ENCODE data around the gene TJP3.

Gene TJP3

GRCh38 chr19:3696660-3696995 is 11.6 kb upstream of the TJP3 start:
- H3K4me3 ChIP-seq (ENCODE audit: low read length), result no peak overlapping the region
- H4K20me1 ChIP-seq (ENCODE audit: insufficient read depth, low read length), result peaks cover 6% of the 10 kb centered on the region; the same call in 1 of the 2 replicates
- no peak overlapping the region for H3K9ac ChIP-seq (ENCODE audit: low read length)
- no peak overlapping the region for H2AFZ ChIP-seq (ENCODE audit: low read length)
- no peaks in the 10 kb centered on the region for H3K36me3 ChIP-seq (replicated peaks; ENCODE audit: insufficient read depth, low read length)
- no peaks in the 10 kb centered on the region for H3F3A ChIP-seq (ENCODE audit: insufficient read depth, low read length)
- no peaks in the 10 kb centered on the region for H3K9me2 ChIP-seq (replicated peaks; ENCODE audit: insufficient read depth, low read length)
- H3K9me3 ChIP-seq (replicated peaks; ENCODE audit: insufficient read depth, low read length), result no peaks in the 10 kb centered on the region
- no peak for DNase-seq
- H3K4me1 ChIP-seq (ENCODE audit: low read length), result 0 out of 2 replicates have a peak, but pooled peaks cover 4% of the 10 kb centered on the region
- peaks cover 74% of the 10 kb centered on the region for H3K79me2 ChIP-seq (ENCODE audit: low read length)
- no peak overlapping the region for H3K4me2 ChIP-seq (ENCODE audit: low read depth, low read length)
- H3K27ac ChIP-seq (ENCODE audit: low read length), result no peak overlapping the region
- no peak for TF ChIP-seq EZH2 (optimal IDR thresholded peaks at IDR 0.05; ENCODE audit: low read depth, low read length)
- TF ChIP-seq EZH2phosphoT487 (IDR thresholded peaks at IDR 0.05; ENCODE audit: low read length), result no peak
- TF ChIP-seq, protein P1, sequence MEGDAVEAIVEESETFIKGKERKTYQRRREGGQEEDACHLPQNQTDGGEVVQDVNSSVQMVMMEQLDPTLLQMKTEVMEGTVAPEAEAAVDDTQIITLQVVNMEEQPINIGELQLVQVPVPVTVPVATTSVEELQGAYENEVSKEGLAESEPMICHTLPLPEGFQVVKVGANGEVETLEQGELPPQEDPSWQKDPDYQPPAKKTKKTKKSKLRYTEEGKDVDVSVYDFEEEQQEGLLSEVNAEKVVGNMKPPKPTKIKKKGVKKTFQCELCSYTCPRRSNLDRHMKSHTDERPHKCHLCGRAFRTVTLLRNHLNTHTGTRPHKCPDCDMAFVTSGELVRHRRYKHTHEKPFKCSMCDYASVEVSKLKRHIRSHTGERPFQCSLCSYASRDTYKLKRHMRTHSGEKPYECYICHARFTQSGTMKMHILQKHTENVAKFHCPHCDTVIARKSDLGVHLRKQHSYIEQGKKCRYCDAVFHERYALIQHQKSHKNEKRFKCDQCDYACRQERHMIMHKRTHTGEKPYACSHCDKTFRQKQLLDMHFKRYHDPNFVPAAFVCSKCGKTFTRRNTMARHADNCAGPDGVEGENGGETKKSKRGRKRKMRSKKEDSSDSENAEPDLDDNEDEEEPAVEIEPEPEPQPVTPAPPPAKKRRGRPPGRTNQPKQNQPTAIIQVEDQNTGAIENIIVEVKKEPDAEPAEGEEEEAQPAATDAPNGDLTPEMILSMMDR (IDR thresholded peaks at IDR 0.05; ENCODE audit: low read length), result no peak
- H3K27me3 ChIP-seq (replicated peaks; ENCODE audit: insufficient read depth, low read length), result no peaks in the 10 kb centered on the region

GRCh38 chr19:3697094-3697493 is 11.1 kb upstream of the TJP3 start:
- Histone ChIP-seq H3K27ac (ENCODE audit: low read length) (no peak overlapping the region), H3K79me2 (ENCODE audit: low read length) (peaks cover 69% of the 10 kb centered on the region), H3K27me3 (replicated peaks; ENCODE audit: insufficient read depth, low read length) (no peaks in the 10 kb centered on the region), H3K4me3 (ENCODE audit: low read length) (no peak overlapping the region), H3K4me1 (ENCODE audit: low read length) (0 out of 2 replicates have a peak, but pooled peaks cover 4% of the 10 kb centered on the region), H2AFZ (ENCODE audit: low read length) (no peak overlapping the region), H3K9me3 (replicated peaks; ENCODE audit: insufficient read depth, low read length) (no peaks in the 10 kb centered on the region), H3K9ac (ENCODE audit: low read length) (no peak overlapping the region), H3K36me3 (replicated peaks; ENCODE audit: insufficient read depth, low read length) (no peaks in the 10 kb centered on the region), H3F3A (ENCODE audit: insufficient read depth, low read length) (no peaks in the 10 kb centered on the region), H3K9me2 (replicated peaks; ENCODE audit: insufficient read depth, low read length) (no peaks in the 10 kb centered on the region), H3K4me2 (ENCODE audit: low read depth, low read length) (no peak overlapping the region), H4K20me1 (ENCODE audit: insufficient read depth, low read length) (peaks cover 6% of the 10 kb centered on the region; the same call in 1 of the 2 replicates)
- no peak for DNase-seq
- no peak for TF ChIP-seq EZH2phosphoT487 (IDR thresholded peaks at IDR 0.05; ENCODE audit: low read length)
- TF ChIP-seq, protein P1 (IDR thresholded peaks at IDR 0.05; ENCODE audit: low read length), result no peak
- TF ChIP-seq EZH2 (optimal IDR thresholded peaks at IDR 0.05; ENCODE audit: low read depth, low read length), result no peak

DNA sequence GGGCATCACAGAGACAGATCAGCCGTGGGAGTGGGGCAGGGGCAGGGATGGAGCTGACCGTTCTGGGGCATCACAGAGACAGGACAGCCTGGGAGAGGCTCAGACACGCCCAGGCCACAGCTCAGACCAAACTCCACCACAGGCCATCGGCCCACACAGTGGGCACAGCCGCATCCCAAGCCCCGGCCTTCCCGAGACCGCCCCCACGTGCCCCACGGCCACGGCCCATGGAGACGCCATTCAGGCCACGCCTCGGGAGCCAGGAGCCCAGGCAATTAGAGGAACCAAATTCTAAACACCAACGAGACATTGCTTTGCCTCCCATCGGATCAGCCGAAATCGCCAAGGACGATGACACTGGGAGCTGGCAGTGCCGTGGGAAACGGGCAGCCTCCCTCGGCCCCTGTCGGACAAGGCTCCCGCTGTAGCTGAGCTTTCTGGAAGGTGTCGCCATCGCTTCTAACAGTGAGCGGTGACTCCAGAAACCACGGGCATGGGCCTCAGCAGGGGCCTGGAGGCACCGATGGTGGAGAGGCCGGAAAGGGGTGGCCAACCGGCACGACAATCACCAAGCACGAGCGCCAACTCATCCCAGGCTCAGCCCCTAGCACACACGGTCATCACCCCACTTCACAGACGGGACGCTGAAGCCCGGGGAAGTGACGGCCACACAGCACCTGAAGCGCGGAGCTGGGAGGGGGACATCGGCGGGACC is 10.4 kb upstream of the TJP3 start:
- H2AFZ ChIP-seq (ENCODE audit: low read length), result no peak overlapping the region
- no peak for DNase-seq
- no peaks in the 10 kb centered on the region; the same call in 1 of the 2 replicates for H3K27me3 ChIP-seq (replicated peaks; ENCODE audit: insufficient read depth, low read length)
- H3K4me3 ChIP-seq (ENCODE audit: low read length), result no peak overlapping the region
- H3K9ac ChIP-seq (ENCODE audit: low read length), result no peak overlapping the region
- no peak overlapping the region for H3K4me2 ChIP-seq (ENCODE audit: low read depth, low read length)
- peaks cover 62% of the 10 kb centered on the region for H3K79me2 ChIP-seq (ENCODE audit: low read length)
- no peaks in the 10 kb centered on the region for H3F3A ChIP-seq (ENCODE audit: insufficient read depth, low read length)
- no peak overlapping the region for H3K27ac ChIP-seq (ENCODE audit: low read length)
- no peaks in the 10 kb centered on the region for H3K9me3 ChIP-seq (replicated peaks; ENCODE audit: insufficient read depth, low read length)
- no peaks in the 10 kb centered on the region for H3K36me3 ChIP-seq (replicated peaks; ENCODE audit: insufficient read depth, low read length)
- no peaks in the 10 kb centered on the region for H3K9me2 ChIP-seq (replicated peaks; ENCODE audit: insufficient read depth, low read length)
- TF ChIP-seq EZH2phosphoT487 (IDR thresholded peaks at IDR 0.05; ENCODE audit: low read length) (no peak), EZH2 (optimal IDR thresholded peaks at IDR 0.05; ENCODE audit: low read depth, low read length) (no peak)
- TF ChIP-seq, protein P1 (IDR thresholded peaks at IDR 0.05; ENCODE audit: low read length), result no peak
- H3K4me1 ChIP-seq (ENCODE audit: low read length), result 0 out of 2 replicates have a peak, but pooled peaks cover 4% of the 10 kb centered on the region
- H4K20me1 ChIP-seq (ENCODE audit: insufficient read depth, low read length), result peaks cover 6% of the 10 kb centered on the region; the same call in 1 of the 2 replicates
